Femur (tissue), 1 donor: ENCODE data around the gene RPH3AL.
"Not testable (repeated sequence)": the region's sequence is repeated elsewhere in the genome, so short reads cannot be mapped to it uniquely, and the experiment has no call there.

ENCODE experiments used
- DNase-seq: peaks from one replicate; pipeline ENCODE4 v3.0.0-alpha.2; 2017

RPH3AL gene

GRCh38 chr17:279331-279730 lies 73.3 kb downstream of the RPH3AL start:
- DNase-seq, result no peak

GRCh38 chr17:278676-279059 lies 73.9 kb downstream of the RPH3AL start:
- no peak for DNase-seq

GRCh38 chr17:278055-278675 lies 74.4 kb downstream of the RPH3AL start:
- DNase-seq, result no peak

GRCh38 chr17:274902-275301 lies 77.7 kb downstream of the RPH3AL start:
- DNase-seq, result no peak

- no peak for DNase-seq
Observed at GRCh38 chr17:273981-274832, 78.4 kb downstream of the RPH3AL start.

DNA sequence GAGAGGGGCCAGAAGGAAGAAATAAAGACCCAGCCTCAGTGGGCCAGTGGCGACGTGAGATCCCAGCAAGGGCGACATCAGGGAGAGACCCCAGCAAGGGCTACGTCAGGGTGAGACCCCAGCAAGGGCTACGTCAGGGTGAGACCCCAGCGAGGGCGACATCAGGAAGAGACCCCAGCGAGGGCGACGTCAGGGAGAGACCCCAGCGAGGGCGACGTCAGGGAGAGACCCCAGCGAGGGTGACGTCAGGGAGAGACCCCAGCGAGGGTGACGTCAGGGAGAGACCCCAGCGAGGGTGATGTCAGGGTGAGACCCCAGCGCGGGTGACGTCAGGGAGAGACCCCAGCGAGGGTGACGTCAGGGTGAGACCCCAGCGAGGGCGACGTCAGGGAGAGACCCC lies 79.8 kb downstream of the RPH3AL start:
- DNase-seq, result not testable (repeated sequence)

- DNase-seq, result not testable (repeated sequence)
Observed at GRCh38 chr17:271928-272623, 80.5 kb downstream of the RPH3AL start.

DNA sequence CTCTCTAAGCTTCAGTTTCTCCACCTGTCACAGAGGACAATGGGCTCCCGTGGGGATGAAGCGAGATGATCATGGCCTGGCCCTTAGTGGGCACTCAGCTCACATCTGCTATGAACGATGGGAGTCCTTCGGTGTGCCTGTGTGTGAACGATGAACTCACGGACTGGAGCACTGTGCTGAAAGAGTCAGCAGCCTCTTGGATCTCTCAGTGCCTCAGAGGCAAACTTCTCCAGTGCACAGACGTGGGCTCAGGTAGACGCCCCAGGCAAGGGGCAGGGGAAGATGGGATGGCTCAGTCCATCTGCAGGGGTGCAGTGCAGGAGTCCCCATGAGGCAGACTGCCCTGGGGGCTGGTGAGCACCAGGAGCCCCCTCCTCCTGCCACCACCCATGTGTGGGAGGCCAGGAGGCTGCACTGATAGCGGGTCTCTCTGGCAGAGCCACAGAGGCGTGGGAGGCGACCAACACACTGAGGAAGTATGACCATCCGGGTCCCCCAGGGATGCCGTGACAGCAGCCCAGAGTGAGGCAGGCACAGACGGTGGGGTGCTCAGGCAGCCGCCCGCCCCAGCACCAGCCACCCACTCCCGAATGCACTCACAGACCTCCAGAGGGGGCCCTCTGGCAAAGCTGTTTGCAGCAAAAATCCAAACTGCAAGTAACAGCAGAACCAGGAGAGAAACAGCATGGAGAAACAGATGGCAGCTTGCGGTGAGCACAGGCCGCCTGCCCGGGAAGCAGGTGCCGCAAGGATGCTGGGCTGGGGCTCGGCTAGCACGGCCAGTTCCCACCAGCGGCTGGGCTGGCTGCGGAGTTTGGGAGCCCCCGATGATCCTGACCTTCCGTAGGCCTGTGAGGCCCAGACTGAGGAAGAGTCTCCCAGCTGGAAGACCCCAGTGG lies 82.7 kb downstream of the RPH3AL start:
- no peak for DNase-seq

DNA sequence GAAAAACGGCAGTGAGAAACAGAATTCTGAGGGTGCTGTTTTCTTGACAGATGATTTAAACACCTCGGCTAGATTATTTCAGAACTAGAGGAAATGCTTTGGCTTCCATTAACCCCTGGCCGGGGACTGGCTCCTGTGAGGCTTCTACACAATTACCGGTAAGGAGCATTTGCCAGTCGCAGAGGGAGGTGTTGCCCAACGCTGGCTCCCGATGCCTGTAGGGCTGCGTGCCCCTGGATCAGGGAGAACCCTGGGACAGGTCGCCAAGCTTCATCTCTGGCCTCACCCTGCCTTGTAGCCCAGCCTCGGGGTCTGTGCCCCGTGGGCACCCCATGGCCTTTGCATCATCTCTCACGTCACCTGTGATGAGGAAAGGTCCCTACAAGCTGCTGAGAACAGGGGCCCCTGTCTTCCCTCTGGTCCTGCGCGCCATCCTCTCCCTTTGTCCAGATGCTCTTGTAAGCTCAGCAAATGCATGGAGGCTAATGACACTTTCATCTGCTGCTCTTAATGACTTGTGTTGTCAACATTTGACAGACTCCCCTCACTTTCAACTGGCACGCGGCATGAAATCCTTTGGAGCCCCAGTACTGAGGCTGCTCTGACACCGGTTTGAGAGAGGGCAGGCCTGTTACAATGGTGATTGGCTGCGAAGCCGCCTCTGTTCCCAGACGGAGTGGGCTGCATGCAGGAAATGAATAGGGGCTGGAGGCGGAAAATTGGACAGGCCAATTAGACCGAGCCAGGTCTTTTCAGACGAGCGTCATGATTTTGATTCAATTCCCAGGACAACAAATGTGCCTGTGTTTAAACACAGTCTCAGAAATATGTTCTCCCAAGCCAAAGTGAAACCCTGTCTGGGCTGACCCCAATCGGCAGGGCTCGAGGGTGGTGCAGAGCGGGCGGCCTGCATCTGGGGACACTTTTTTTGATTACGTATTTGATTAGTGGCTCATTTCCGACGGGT lies 85.6 kb downstream of the RPH3AL start:
- DNase-seq, result peak; percentile 78

GRCh38 chr17:266219-266618 lies 86.4 kb downstream of the RPH3AL start:
- DNase-seq, result no peak

DNA sequence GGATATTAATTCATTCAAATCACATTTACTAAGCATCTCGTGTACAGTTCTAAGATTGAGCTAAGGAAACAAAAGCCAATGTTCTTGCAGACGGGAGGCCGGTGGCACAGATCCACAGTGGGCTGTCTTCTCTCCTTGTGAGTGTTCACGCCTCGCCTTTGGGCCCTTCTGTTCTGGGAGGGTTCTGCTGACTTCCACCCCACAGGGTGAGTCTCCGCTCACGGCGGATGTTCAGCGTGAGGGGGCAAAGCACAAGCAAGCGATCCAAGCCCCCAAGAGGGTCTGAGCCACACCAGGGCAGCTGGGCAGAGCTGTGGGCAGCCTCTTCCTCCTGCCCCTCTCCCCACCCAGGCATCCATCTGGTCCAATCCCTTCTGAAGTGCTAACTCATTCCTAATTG lies 86.9 kb downstream of the RPH3AL start:
- no peak for DNase-seq

- no peak for DNase-seq
Observed at GRCh38 chr17:263773-264172, 88.8 kb downstream of the RPH3AL start.

- DNase-seq, result no peak
Observed at GRCh38 chr17:263271-263670, 89.3 kb downstream of the RPH3AL start.

DNA sequence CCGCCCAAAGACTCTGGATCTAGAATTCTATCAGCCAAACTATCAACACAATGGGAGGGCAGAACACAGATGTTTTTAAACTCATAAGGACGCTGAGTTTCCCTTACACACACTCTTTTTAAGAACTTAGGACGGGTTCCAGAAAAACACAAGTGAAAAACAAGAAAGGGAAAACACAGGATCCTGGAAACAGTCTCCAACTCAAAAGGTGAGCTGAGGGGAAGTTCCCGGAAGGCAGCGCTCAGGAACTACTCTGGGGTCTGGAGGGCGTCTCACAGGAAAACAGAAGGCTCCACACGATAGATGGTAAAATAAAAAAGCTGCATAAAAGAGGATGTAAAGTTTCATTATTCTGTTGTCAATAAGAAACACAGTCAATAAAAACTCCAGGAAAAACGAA lies 91.0 kb downstream of the RPH3AL start:
- no peak for DNase-seq

GRCh38 chr17:260944-261343 lies 91.7 kb downstream of the RPH3AL start:
- no peak for DNase-seq

DNA sequence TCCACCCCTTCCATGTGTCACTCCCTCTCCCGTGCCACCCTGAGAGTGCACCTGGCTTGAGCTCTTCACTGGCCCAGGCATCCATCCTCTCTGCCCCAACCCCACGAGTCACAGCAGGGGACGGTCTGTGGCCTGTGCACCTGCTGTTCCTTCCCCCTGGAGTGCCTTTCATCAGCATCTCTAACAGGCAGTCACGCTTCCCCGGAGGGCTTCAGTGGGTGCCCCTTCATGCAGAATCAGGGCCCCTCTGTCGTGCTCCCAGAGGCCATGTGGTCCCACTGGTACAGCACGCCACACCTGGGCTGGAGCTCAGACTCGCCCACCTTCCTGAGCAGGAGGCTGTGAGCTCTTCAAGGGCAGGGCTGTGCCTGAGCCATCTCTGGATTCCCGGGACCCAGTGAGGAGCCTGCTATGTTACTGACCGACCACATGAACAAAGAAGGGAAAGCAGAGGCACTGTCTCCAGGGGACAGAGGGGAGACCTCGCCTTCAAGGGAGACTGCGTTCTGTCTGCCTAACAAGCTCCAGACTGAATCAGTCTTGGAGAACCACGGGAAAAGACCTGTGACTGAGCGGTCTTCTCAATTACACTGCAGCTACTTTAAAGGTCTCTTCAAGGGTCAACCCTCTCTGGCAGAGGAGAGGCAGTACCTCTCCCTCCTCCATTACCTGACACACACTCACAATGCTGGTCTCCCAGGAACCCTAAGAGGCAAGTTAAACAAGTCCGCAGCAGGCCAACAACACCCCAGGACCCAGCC lies 92.4 kb downstream of the RPH3AL start:
- DNase-seq, result no peak

- no peak for DNase-seq
Observed at GRCh38 chr17:259341-259976, 93.1 kb downstream of the RPH3AL start.

GRCh38 chr17:258906-259305 lies 93.7 kb downstream of the RPH3AL start:
- no peak for DNase-seq

DNA sequence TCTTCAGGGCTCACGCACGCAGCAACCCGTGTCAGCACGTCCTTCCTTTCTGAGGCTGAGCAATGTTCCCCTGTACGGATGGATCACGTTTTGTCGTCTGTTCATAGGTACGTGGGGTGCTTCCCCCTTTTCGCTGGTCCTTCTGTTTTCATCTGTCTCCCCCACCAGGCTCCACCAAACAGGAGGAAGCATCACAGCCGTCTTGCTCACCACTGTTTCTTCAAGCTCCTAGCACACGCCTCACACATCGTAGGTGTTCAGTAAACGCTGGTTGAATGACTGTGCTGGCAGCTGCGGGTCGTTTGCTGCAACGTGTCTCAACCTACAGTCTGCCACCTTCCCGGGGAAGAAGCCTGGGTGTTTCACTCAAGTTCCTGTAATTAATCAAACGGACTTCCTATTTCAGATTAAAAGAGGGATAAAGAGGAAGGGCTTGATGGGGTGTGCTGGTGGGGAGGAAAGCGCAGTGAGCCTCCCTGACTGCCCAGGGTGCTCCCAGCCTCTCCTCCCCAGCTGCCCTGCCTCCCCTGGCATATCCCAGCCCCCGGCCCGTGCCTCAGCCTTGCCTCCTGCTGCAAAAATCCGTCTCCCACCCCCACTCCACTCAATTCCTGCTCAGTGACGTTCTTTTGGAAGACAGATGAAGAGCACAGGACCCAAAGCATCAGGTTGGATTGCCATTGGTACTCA lies 94.4 kb downstream of the RPH3AL start:
- no peak for DNase-seq
